HEK293 (cell line): ENCODE data around the gene TRUB1.

Experiments used
- FEZF1 ChIP-seq: fragments of 450-650 bp; formaldehyde crosslinking; IDR thresholded peaks from 2 replicates; pipeline ENCODE4 v1.5.1; 2016; ENCODE audit warnings: missing biosample characterization, missing genetic modification characterization
- OSR2 ChIP-seq: fragments of 450-650 bp; formaldehyde crosslinking; IDR thresholded peaks from 2 replicates; pipeline ENCODE4 v1.5.1; 2016; ENCODE audit warnings: missing biosample characterization, missing genetic modification characterization
- YY1 ChIP-seq: fragments of 450-650 bp; formaldehyde crosslinking; IDR thresholded peaks from 2 replicates; pipeline ENCODE4 v1.5.1; 2018; ENCODE audit warnings: missing biosample characterization, missing genetic modification characterization
- ZNF121 ChIP-seq: fragments of 450-650 bp; formaldehyde crosslinking; IDR thresholded peaks from 2 replicates; pipeline ENCODE4 v1.5.1; 2016; ENCODE audit warnings: missing biosample characterization, missing genetic modification characterization
- ZNF473 ChIP-seq: fragments of 450-650 bp; formaldehyde crosslinking; IDR thresholded peaks from 2 replicates; pipeline ENCODE4 v1.5.1; 2017; ENCODE audit warnings: missing biosample characterization, missing genetic modification characterization
- ZNF510 ChIP-seq: fragments of 450-650 bp; formaldehyde crosslinking; IDR thresholded peaks from 2 replicates; pipeline ENCODE4 v1.5.1; 2018; ENCODE audit warnings: mild to moderate bottlenecking, missing genetic modification characterization, missing biosample characterization; ENCODE audit not compliant: insufficient replicate concordance
- TF ChIP-seq, protein P1 (sequence below): fragments of 450-650 bp; formaldehyde crosslinking; IDR thresholded peaks from 2 replicates; pipeline ENCODE4 v1.5.1; 2016; ENCODE audit warnings: missing biosample characterization, missing genetic modification characterization

DNA sequence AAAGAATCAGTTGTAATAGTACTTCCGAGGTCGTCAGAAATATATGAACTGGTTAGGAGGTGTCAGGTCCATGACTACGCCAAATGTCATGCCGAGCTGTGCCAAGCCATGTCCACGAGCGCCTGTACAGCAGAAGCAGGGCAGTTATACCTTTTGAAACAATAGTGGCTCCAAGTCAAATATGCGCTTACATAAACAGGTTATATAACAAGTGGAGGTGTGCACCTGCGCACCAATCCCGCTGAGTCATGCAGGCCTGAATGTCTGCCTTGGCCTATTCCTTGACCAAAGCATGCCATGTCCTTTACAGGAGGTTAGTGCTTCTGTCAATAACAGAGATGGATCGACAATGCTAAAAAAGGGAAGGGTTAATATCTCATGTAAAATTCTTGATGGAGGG is 21.3 kb upstream of the TRUB1 start:
- TF ChIP-seq, protein P1, sequence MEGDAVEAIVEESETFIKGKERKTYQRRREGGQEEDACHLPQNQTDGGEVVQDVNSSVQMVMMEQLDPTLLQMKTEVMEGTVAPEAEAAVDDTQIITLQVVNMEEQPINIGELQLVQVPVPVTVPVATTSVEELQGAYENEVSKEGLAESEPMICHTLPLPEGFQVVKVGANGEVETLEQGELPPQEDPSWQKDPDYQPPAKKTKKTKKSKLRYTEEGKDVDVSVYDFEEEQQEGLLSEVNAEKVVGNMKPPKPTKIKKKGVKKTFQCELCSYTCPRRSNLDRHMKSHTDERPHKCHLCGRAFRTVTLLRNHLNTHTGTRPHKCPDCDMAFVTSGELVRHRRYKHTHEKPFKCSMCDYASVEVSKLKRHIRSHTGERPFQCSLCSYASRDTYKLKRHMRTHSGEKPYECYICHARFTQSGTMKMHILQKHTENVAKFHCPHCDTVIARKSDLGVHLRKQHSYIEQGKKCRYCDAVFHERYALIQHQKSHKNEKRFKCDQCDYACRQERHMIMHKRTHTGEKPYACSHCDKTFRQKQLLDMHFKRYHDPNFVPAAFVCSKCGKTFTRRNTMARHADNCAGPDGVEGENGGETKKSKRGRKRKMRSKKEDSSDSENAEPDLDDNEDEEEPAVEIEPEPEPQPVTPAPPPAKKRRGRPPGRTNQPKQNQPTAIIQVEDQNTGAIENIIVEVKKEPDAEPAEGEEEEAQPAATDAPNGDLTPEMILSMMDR: no peak
- TF ChIP-seq ZNF121 (no peak), ZNF473 (no peak), OSR2 (tag by site-specific recombination) (no peak), YY1 (tag by site-specific recombination) (no peak), ZNF510 (tag by site-specific recombination) (no peak), FEZF1 (tag by site-specific recombination) (no peak)
